GM18505 (cell line): ENCODE results near the gene GORASP1.

ENCODE experiments used
- ATAC-seq: cut with Tn5 transposase; IDR thresholded peaks from one replicate; pipeline ENCODE4 v1.9.1; 2021; ENCODE audit not compliant: unreplicated experiment
- POLR2A ChIP-seq: IDR thresholded peaks from 4 replicates; pipeline ENCODE4 v1.6.1; 2011; ENCODE audit warnings: borderline replicate concordance; ENCODE audit not compliant: insufficient read depth, insufficient read length; ENCODE audit errors: extremely low read depth

Gene GORASP1

DNA sequence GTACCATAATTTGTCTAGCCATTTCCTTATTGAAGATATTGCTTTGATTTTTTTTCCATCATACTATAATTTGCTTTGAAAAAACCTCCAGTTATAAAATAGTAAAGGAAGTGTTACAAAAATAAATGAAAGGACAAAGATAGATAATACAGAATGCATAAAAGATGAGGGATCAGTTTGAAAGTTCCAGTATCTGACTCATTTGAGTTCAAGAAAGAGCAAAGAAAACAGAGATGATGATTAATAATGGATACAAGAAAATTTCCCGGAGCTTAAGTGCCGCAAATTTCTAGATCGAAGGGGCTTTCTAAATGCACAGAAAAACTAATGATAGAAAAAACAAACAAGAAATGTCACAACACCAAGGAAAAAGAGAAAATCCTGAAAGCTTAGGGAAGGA lies 51.3 kb downstream of the GORASP1 start:
- ATAC-seq = no peak

DNA sequence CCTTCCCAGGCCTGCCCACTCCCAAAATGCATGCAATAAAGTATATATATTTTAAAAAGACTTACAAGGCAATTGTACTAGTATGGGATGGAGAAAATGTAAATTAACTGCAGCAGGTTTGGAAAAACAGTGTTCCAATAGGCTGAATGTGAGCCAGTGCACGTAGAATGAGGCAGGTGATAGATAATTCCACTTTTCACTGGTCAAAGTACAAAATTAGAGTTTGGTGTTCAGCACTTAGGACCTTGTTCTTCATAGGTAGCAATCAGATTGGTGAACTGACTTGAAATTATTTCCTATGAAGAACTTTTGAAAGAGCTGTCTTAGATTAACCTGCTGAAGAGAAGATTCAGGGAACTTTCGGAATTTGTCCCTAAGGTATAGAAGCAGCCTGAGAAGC lies 53.7 kb downstream of the GORASP1 start:
- TF ChIP-seq POLR2A = no peak
- ATAC-seq = no peak

More for the DNA sequence above, 51.3 kb downstream of the GORASP1 start:
- no peak for TF ChIP-seq POLR2A

- no peak for TF ChIP-seq POLR2A
- ATAC-seq = no peak
These were observed 54.8 kb downstream of the GORASP1 start for GRCh38 chr3:39052583-39052982.

- peak; percentile 97 for ATAC-seq
- peak; percentile 95 for TF ChIP-seq POLR2A
These were observed 55.5 kb downstream of the GORASP1 start, which contains the start of the genes SCN11A and WDR48 for GRCh38 chr3:39051649-39052561. Gene SCN11A, minus strand, starts transcription at chr3:39051944. Its CDS starts 101,582 bp downstream, at chr3:38950362. Gene WDR48, plus strand, starts transcription at chr3:39052016. Its CDS starts 10 bp downstream, at chr3:39052026.

- ATAC-seq = no peak
- TF ChIP-seq POLR2A = no peak
These were observed 57.4 kb downstream of the GORASP1 start for GRCh38 chr3:39050029-39050428.
